GM12878 (cell line): ENCODE data around the gene KDM5B.

Experiments used
- CTCF ChIP-seq, 3 experiments: IDR thresholded peaks in 2 of 3; conservative IDR thresholded peaks in 1 of 3; 2 replicates each; pipeline ENCODE4 v1.5.1; 2011; ENCODE audit warnings: low read depth in 3 of 3, low read length in 3 of 3, mild to moderate bottlenecking in 3 of 3, control low read depth in 2 of 3, moderate library complexity in 2 of 3, inconsistent platforms in 1 of 3, mixed read lengths in 1 of 3; ENCODE audit not compliant: control insufficient read depth in 2 of 3, insufficient read depth in 1 of 3; ENCODE audit errors: extremely low read depth in 1 of 3
- EP300 ChIP-seq, 2 experiments: fragments of 150-350 bp in 1 of 2; IDR thresholded peaks; 2 replicates each; pipeline ENCODE4 v1.6.1; 2011 to 2012; ENCODE audit warnings: low read depth in 2 of 2, low read length in 2 of 2, borderline replicate concordance in 1 of 2, improper control_type of control experiment in 1 of 2, inconsistent platforms in 1 of 2; ENCODE audit not compliant: control insufficient read depth in 1 of 2
- HDAC6 ChIP-seq: fragments of 200-600 bp; sonication (generic); IDR thresholded peaks from one replicate; pipeline ENCODE4 v1.8.0; 2017; ENCODE audit warnings: antibody characterized with exemption; ENCODE audit not compliant: unreplicated experiment
- JUND ChIP-seq: IDR thresholded peaks from 2 replicates; pipeline ENCODE4 v1.6.1; 2012; ENCODE audit warnings: low read depth, mild to moderate bottlenecking, low read length, improper control_type of control experiment, moderate library complexity
- NFIC ChIP-seq: IDR thresholded peaks from 2 replicates; pipeline ENCODE4 v1.6.1; 2012; ENCODE audit warnings: low read depth, mild to moderate bottlenecking, inconsistent platforms, low read length, moderate library complexity
- POLR2A ChIP-seq: IDR thresholded peaks from 2 replicates; pipeline ENCODE4 v1.6.1; 2011; ENCODE audit warnings: low read depth, mild to moderate bottlenecking, low read length
- RCOR1 ChIP-seq: conservative IDR thresholded peaks from 2 replicates; pipeline ENCODE4 v1.6.1; 2012; ENCODE audit warnings: low read depth, low read length, improper control_type of control experiment
- REST ChIP-seq: IDR thresholded peaks from 2 replicates; pipeline ENCODE4 v1.6.1; 2012; ENCODE audit warnings: mild to moderate bottlenecking, low read depth, low read length
- ZNF384 ChIP-seq: IDR thresholded peaks from 2 replicates; pipeline ENCODE4 v1.6.1; 2012; ENCODE audit warnings: low read depth, mild to moderate bottlenecking, low read length, improper control_type of control experiment, borderline replicate concordance
- ZSCAN29 ChIP-seq: fragments of 450-650 bp; IDR thresholded peaks from 2 replicates; pipeline ENCODE4 v1.6.1; 2017; ENCODE audit warnings: mild to moderate bottlenecking, moderate library complexity

DNA sequence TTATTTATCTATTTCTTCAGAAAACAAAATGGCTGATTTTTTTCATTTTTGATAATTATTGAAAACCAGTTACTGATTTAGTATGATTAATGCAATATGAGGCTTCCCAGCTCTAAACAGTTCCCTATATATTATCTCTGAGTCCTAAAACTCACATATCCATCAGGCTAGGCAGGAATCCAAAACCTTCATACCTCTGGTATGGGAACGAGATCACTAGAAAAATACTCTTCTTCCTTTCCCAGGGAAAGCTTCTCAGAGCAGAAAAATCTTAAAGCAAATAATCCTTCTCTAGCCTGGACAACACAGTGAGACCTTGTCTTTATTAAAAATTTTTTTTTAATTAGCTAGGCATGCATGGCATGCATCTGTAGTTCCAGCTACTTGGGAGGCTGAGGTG is 42.5 kb downstream of the KDM5B start:
- TF ChIP-seq CTCF (IDR thresholded peaks at IDR 0.05 in 2 of 3, conservative IDR thresholded peaks at IDR 0.05 in 1 of 3; ENCODE audit: control insufficient read depth in 2 of 3, extremely low read depth in 1 of 3, insufficient read depth in 1 of 3, low read depth in 3 of 3, low read length in 3 of 3) (no peak), NFIC (no peak), HDAC6 (no peak), JUND (no peak), POLR2A (no peak), ZSCAN29 (no peak), EP300 (IDR thresholded peaks at IDR 0.05; ENCODE audit: borderline replicate concordance in 1 of 2, control insufficient read depth in 1 of 2, low read depth in 2 of 2, low read length in 2 of 2) (no peak), ZNF384 (no peak), RCOR1 (no peak), REST (no peak)
